Astrocyte of the spinal cord (primary cell): ENCODE data around the gene PTX3.

Experiments used
- DNase-seq: peaks from one replicate; pipeline ENCODE4 v3.0.0; 2011; ENCODE audit warnings: low read depth, low spot score
- H3K4me3 ChIP-seq: 2 replicates; pipeline ENCODE4 v1.5.1; 2011; ENCODE audit warnings: low read depth, mild to moderate bottlenecking, low read length, moderate library complexity
- CTCF ChIP-seq: IDR thresholded peaks from 2 replicates; pipeline ENCODE4 v1.5.1; 2012; ENCODE audit warnings: low read depth, mild to moderate bottlenecking, low read length, inconsistent platforms
- in situ Hi-C: cut with HindIII; loops from 2 replicates; pipeline ENCODE4 v1.10.0; 2017; ENCODE audit warnings: low sequenced_read_pairs

PTX3 gene

GRCh38 chr3:157394411-157394810 is 42.2 kb upstream of the PTX3 start:
- H3K4me3 ChIP-seq = no peak overlapping the region
- TF ChIP-seq CTCF = no peak
- DNase-seq = no peak
- in situ Hi-C loops = no loop called here

- no peak overlapping the region for H3K4me3 ChIP-seq
- no peak for TF ChIP-seq CTCF
- no peak for DNase-seq
- in situ Hi-C loops = no loop called here
Measured at GRCh38 chr3:157398598-157398997, 38.1 kb upstream of the PTX3 start.

GRCh38 chr3:157404381-157404780 is 32.3 kb upstream of the PTX3 start:
- TF ChIP-seq CTCF = no peak
- in situ Hi-C loops = no loop called here
- H3K4me3 ChIP-seq = no peak overlapping the region
- no peak for DNase-seq

GRCh38 chr3:157405457-157405856 is 31.2 kb upstream of the PTX3 start:
- H3K4me3 ChIP-seq = no peak overlapping the region
- in situ Hi-C loops = no loop called here
- TF ChIP-seq CTCF = no peak
- DNase-seq = peak; percentile 77

GRCh38 chr3:157406394-157406793 is 30.3 kb upstream of the PTX3 start:
- no peak for DNase-seq
- H3K4me3 ChIP-seq = no peak overlapping the region
- in situ Hi-C loops = no loop called here
- TF ChIP-seq CTCF = no peak

- in situ Hi-C loops = no loop called here
- DNase-seq = no peak
- H3K4me3 ChIP-seq = no peak overlapping the region
- no peak for TF ChIP-seq CTCF
Measured at GRCh38 chr3:157407769-157408168, 28.9 kb upstream of the PTX3 start.
